GM13976 (cell line): ENCODE results near the gene NRP2.

Source experiments
- DNase-seq: peaks from one replicate; pipeline ENCODE4 v3.0.0; 2012; ENCODE audit warnings: low spot score
- in situ Hi-C: fragments of 300-500 bp; cut with MboI; formaldehyde crosslinking; loops from one replicate; pipeline ENCODE4 v1.12.0; 2022; ENCODE audit warnings: low sequenced_read_pairs, mixed read lengths, inconsistent platforms; ENCODE audit not compliant: unreplicated experiment
- TF ChIP-seq, protein P1 (sequence below): IDR thresholded peaks from 2 replicates; pipeline ENCODE4 v1.5.1; 2012; ENCODE audit warnings: borderline replicate concordance, mild to moderate bottlenecking; ENCODE audit not compliant: insufficient read depth; ENCODE audit errors: extremely low read depth, missing control alignments, control extremely low read depth

NRP2 gene

DNA sequence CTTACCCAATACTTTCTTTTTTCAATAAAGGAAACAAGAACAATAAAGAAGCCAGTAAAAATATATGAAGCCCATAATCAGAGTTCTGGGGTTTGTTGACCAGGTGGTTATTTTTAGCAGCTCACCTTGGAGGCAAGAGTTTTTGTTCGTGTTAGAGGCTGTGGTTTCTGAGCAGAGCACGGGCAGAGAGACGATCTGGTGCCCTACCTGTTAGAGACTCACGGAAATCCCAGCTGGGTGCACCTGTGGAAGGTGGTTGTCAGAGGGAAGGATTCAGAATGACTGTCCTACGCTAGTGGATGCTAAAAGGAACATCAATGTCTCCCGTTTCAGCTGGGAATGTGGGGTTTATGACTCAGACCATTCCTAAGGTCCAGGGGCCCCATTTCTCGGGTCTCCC is 87.6 kb downstream of the NRP2 start:
- in situ Hi-C loops, result loop anchor here (5.0 kb wide), 1 partner anchor 112 kb away; no protein-coding TSS in a partner anchor
- no peak for DNase-seq
- TF ChIP-seq, protein P1, sequence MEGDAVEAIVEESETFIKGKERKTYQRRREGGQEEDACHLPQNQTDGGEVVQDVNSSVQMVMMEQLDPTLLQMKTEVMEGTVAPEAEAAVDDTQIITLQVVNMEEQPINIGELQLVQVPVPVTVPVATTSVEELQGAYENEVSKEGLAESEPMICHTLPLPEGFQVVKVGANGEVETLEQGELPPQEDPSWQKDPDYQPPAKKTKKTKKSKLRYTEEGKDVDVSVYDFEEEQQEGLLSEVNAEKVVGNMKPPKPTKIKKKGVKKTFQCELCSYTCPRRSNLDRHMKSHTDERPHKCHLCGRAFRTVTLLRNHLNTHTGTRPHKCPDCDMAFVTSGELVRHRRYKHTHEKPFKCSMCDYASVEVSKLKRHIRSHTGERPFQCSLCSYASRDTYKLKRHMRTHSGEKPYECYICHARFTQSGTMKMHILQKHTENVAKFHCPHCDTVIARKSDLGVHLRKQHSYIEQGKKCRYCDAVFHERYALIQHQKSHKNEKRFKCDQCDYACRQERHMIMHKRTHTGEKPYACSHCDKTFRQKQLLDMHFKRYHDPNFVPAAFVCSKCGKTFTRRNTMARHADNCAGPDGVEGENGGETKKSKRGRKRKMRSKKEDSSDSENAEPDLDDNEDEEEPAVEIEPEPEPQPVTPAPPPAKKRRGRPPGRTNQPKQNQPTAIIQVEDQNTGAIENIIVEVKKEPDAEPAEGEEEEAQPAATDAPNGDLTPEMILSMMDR, result no peak

DNA sequence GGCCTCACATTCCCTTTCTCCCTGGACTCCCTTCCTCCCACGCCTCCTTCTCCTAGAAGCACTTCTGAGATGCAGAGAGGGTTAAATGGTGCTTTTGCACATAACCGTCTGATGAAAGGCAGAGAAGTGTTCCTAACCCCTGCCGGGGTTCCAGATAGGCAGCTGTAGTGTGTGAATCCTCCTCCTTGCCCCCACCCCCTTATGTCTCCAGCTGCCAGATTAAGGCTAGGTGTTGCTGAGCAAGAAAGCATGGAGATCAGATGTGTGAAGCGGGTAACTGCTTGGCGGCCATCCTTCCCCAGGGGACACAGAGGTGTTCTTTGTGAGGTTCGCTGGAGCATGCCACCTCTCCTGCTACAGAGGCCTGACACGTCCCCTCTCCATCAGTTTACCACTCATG is 88.3 kb downstream of the NRP2 start:
- TF ChIP-seq, protein P1, result no peak
- in situ Hi-C loops, result loop anchor here (5.0 kb wide), 1 partner anchor 112 kb away; no protein-coding TSS in a partner anchor
- no peak for DNase-seq

DNA sequence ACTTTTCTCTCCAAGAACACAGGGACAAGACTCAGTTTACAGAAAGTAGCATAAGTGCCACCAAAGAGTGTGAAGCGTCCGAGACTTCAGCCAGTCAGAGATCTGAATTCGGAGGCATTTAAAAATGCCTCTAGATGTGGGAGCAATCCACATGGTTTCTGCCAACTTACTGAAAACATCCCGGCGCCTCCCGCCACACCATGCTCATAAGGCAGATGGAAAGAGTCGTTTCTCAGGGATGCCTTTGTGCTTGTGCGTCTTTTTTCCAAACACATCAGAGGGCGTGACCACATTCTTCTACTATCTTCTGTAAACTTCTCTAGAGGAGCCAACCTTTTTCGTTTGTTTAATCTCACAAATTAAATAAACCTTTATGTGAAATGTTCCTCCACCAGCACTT is 88.7 kb downstream of the NRP2 start:
- in situ Hi-C loops, result loop anchor here (5.0 kb wide), 1 partner anchor 111 kb away; no protein-coding TSS in a partner anchor
- TF ChIP-seq, protein P1, result no peak
- DNase-seq, result no peak

DNA sequence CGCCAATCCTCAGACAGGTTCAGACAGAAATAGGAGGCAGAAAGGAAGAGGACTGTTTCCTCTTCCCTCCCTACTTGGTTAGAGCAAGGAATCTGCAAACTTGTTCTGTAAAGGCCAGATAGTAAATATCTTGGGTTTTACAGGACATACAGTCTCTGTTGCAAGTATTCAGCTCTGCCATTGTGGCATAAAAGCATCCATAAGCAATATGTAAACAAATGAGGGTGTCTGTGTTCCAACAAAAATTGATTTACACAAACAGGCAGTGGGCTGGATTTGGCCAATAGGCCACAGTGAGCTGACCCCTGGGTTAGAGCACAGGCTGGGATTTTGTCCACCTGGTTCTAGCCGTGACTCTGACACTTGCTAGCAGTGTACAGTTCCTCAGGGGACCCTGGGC is 89.4 kb downstream of the NRP2 start:
- TF ChIP-seq, protein P1, result no peak
- DNase-seq, result no peak
- in situ Hi-C loops, result loop anchor here (5.0 kb wide), 1 partner anchor 111 kb away; no protein-coding TSS in a partner anchor

DNA sequence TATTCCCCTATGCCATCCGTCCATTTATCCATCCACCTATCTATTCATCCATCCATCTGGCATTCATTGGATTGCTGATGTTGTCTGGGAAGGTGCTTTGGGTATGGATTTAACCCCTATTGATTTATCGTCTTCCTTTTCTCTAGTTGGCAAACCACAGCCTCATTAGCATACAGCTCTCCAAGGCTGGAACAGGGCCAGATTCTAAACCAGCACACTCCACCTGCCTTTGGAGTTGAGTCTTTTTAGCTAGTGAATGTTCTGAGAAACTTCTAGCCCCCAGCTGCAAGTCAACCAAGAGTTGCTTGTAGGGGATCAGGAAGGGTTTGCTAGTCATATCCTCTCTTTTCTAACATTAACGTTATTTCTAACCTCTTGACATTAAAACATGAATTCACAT is 90.7 kb downstream of the NRP2 start:
- in situ Hi-C loops, result loop anchor here (5.0 kb wide), 1 partner anchor 109 kb away; no protein-coding TSS in a partner anchor
- TF ChIP-seq, protein P1, result no peak
- no peak for DNase-seq

DNA sequence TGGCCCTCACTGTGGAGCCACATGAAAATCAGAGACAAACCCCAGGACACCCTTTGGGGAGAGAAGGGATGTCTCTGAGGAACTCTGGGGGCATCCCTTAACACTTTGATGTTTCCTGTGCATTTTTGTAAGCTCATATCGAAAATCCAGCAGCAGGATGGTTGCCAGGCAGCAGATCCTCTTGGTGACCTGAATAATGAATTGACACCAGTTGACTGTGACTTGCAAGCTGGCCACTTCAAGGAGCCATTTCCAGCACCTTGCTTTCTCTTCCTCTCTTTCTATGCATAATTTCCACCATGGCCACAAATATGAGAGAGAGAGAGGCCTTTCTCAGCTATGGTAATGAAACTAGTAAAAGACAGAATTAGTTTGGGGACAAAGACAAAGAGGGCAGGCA is 91.7 kb downstream of the NRP2 start:
- no peak for DNase-seq
- TF ChIP-seq, protein P1, result no peak
- in situ Hi-C loops, result loop anchor here (5.0 kb wide), 1 partner anchor 108 kb away; no protein-coding TSS in a partner anchor

DNA sequence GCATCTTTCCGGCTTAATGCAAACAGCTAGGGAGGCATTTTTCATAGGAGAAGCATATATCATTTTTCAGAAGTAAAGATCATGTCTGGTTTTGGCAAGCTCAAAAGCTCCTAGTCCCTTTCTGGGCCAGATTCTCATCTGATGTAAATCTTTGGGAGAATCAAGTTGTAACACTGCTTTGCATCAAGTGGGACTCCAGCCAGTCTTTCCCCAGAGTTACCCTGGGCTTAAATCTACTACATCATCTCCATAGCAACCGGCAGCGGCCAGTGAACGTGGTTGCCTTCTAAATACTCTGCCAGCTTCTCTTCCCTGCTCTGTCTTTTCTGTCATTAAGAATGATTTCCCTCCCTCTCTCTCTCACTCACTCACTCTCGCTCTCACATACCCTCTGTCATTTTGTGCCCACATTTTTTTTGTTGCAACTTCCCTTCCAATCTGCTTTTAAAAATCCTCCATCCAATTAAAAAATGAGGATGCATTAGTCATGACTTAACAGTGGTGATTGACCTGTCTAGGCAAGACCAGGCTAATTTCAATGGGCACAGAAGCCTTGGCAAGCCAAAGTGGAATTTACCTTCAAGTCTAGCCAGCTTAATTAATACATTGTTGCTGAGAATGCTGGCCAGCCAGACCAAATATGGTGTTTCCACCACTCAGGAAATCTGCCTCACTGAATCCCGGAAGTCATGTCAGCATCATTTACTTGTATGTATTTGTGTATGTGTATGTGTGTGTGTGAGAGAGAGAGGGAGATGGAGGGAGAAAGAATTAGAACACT is 93.0 kb downstream of the NRP2 start:
- TF ChIP-seq, protein P1, result no peak
- DNase-seq, result no peak
- in situ Hi-C loops, result no loop called here
